ENCODE results near the gene VIPR2. TPM values are rescaled to one million over a fixed set of nuclear protein-coding genes. Genes with fewer than 3 reads are reported as not detected.
"Not testable (repeated sequence)": the region's sequence is repeated elsewhere in the genome, so short reads cannot be mapped to it uniquely, and the experiment has no call there.

The VIPR2 gene
- total and polyA plus RNA-seq, 4 donors = 6.0 to 11.3 (median 8.4) TPM

GRCh38 chr7:159005618-159006017, 139.0 kb downstream of the VIPR2 start:
- no peak overlapping the region for H3K4me3 ChIP-seq (ENCODE audit: low read depth, low read length)
- peaks cover 20% of the 10 kb centered on the region for H3K4me1 ChIP-seq (ENCODE audit: control insufficient read depth, insufficient read depth, low read length)
- H3K27me3 ChIP-seq (ENCODE audit: control insufficient read depth, insufficient read depth, low read length) = no peaks in the 10 kb centered on the region
- H3K9me3 ChIP-seq (ENCODE audit: control insufficient read depth, insufficient read depth, low read length) = no peaks in the 10 kb centered on the region
- WGBS (ENCODE audit: insufficient coverage) = 95% methylated on average over 12 of the region's 18 CpGs
- DNase-seq (ENCODE audit: low read depth in 4 of 6, low spot score in 6 of 6) = no peak
- H3K27ac ChIP-seq (ENCODE audit: low read depth, low read length) = no peak overlapping the region
- H3K36me3 ChIP-seq (ENCODE audit: control insufficient read depth, insufficient read depth, low read length) = no peaks in the 10 kb centered on the region

- Histone ChIP-seq H3K36me3 (ENCODE audit: control insufficient read depth, insufficient read depth, low read length) (no peaks in the 10 kb centered on the region), H3K27ac (ENCODE audit: low read depth, low read length) (no peak overlapping the region), H3K9me3 (ENCODE audit: control insufficient read depth, insufficient read depth, low read length) (no peaks in the 10 kb centered on the region), H3K4me1 (ENCODE audit: control insufficient read depth, insufficient read depth, low read length) (peaks cover 20% of the 10 kb centered on the region), H3K27me3 (ENCODE audit: control insufficient read depth, insufficient read depth, low read length) (no peaks in the 10 kb centered on the region), H3K4me3 (ENCODE audit: low read depth, low read length) (no peak overlapping the region)
- WGBS (ENCODE audit: insufficient coverage) = 100% methylated on average over 3 of the region's 10 CpGs
- DNase-seq (ENCODE audit: low read depth in 4 of 6, low spot score in 6 of 6) = no peak
These were observed 140.3 kb downstream of the VIPR2 start for GRCh38 chr7:159004411-159004810.

- Histone ChIP-seq H3K36me3 (ENCODE audit: control insufficient read depth, insufficient read depth, low read length) (no peaks in the 10 kb centered on the region), H3K4me1 (ENCODE audit: control insufficient read depth, insufficient read depth, low read length) (peaks cover 11% of the 10 kb centered on the region), H3K27ac (ENCODE audit: low read depth, low read length) (no peak overlapping the region), H3K9me3 (ENCODE audit: control insufficient read depth, insufficient read depth, low read length) (no peaks in the 10 kb centered on the region), H3K4me3 (ENCODE audit: low read depth, low read length) (no peak overlapping the region), H3K27me3 (ENCODE audit: control insufficient read depth, insufficient read depth, low read length) (peaks cover under 1% of the 10 kb centered on the region)
- WGBS (ENCODE audit: insufficient coverage) = 93% methylated on average over 12 of the region's 12 CpGs
- no peak for DNase-seq (ENCODE audit: low read depth in 4 of 6, low spot score in 6 of 6)
These were observed 142.9 kb downstream of the VIPR2 start for GRCh38 chr7:159001811-159002210.

GRCh38 chr7:159000859-159001435, 143.7 kb downstream of the VIPR2 start:
- peaks cover 7% of the 10 kb centered on the region for H3K27me3 ChIP-seq (ENCODE audit: control insufficient read depth, insufficient read depth, low read length)
- no peaks in the 10 kb centered on the region for H3K9me3 ChIP-seq (ENCODE audit: control insufficient read depth, insufficient read depth, low read length)
- DNase-seq (ENCODE audit: low read depth in 4 of 6, low spot score in 6 of 6) = no peak
- no peak overlapping the region for H3K4me3 ChIP-seq (ENCODE audit: low read depth, low read length)
- H3K27ac ChIP-seq (ENCODE audit: low read depth, low read length) = no peak overlapping the region
- H3K36me3 ChIP-seq (ENCODE audit: control insufficient read depth, insufficient read depth, low read length) = no peaks in the 10 kb centered on the region
- WGBS (ENCODE audit: insufficient coverage) = 81% methylated on average over 18 of the region's 21 CpGs
- H3K4me1 ChIP-seq (ENCODE audit: control insufficient read depth, insufficient read depth, low read length) = peaks cover 13% of the 10 kb centered on the region

- H3K36me3 ChIP-seq (ENCODE audit: control insufficient read depth, insufficient read depth, low read length) = no peaks in the 10 kb centered on the region
- 78% methylated on average over 12 of the region's 13 CpGs for WGBS (ENCODE audit: insufficient coverage)
- no peak overlapping the region for H3K4me3 ChIP-seq (ENCODE audit: low read depth, low read length)
- no peak overlapping the region for H3K27ac ChIP-seq (ENCODE audit: low read depth, low read length)
- DNase-seq (ENCODE audit: low read depth in 4 of 6, low spot score in 6 of 6) = no peak
- no peaks in the 10 kb centered on the region for H3K9me3 ChIP-seq (ENCODE audit: control insufficient read depth, insufficient read depth, low read length)
- H3K27me3 ChIP-seq (ENCODE audit: control insufficient read depth, insufficient read depth, low read length) = peaks cover 7% of the 10 kb centered on the region
- H3K4me1 ChIP-seq (ENCODE audit: control insufficient read depth, insufficient read depth, low read length) = peaks cover 13% of the 10 kb centered on the region
These were observed 144.6 kb downstream of the VIPR2 start for GRCh38 chr7:159000070-159000469.

- no peak for DNase-seq (ENCODE audit: low read depth in 4 of 6, low spot score in 6 of 6)
- H3K4me1 ChIP-seq (ENCODE audit: control insufficient read depth, insufficient read depth, low read length) = peaks cover 13% of the 10 kb centered on the region
- no peaks in the 10 kb centered on the region for H3K36me3 ChIP-seq (ENCODE audit: control insufficient read depth, insufficient read depth, low read length)
- no peak overlapping the region for H3K4me3 ChIP-seq (ENCODE audit: low read depth, low read length)
- 82% methylated on average over 19 of the region's 21 CpGs for WGBS (ENCODE audit: insufficient coverage)
- H3K27me3 ChIP-seq (ENCODE audit: control insufficient read depth, insufficient read depth, low read length) = peaks cover 9% of the 10 kb centered on the region
- H3K9me3 ChIP-seq (ENCODE audit: control insufficient read depth, insufficient read depth, low read length) = no peaks in the 10 kb centered on the region
- no peak overlapping the region for H3K27ac ChIP-seq (ENCODE audit: low read depth, low read length)
These were observed 145.2 kb downstream of the VIPR2 start for GRCh38 chr7:158999496-158999895.

- not testable (repeated sequence) for H3K27ac ChIP-seq (ENCODE audit: low read depth, low read length); H3K36me3 ChIP-seq (ENCODE audit: control insufficient read depth, insufficient read depth, low read length); DNase-seq (ENCODE audit: low read depth in 4 of 6, low spot score in 6 of 6); H3K4me3 ChIP-seq (ENCODE audit: low read depth, low read length); H3K9me3 ChIP-seq (ENCODE audit: control insufficient read depth, insufficient read depth, low read length)
- Histone ChIP-seq H3K27me3 (ENCODE audit: control insufficient read depth, insufficient read depth, low read length) (peaks cover 14% of the 10 kb centered on the region), H3K4me1 (ENCODE audit: control insufficient read depth, insufficient read depth, low read length) (peaks cover 13% of the 10 kb centered on the region)
- WGBS (ENCODE audit: insufficient coverage) = 71% methylated on average over 4 of the region's 9 CpGs
These were observed 146.4 kb downstream of the VIPR2 start for GRCh38 chr7:158998261-158998660.

GRCh38 chr7:158997471-158997870, 147.2 kb downstream of the VIPR2 start:
- H3K36me3 ChIP-seq (ENCODE audit: control insufficient read depth, insufficient read depth, low read length) = no peaks in the 10 kb centered on the region
- DNase-seq (ENCODE audit: low read depth in 4 of 6, low spot score in 6 of 6) = no peak
- H3K4me1 ChIP-seq (ENCODE audit: control insufficient read depth, insufficient read depth, low read length) = peaks cover 13% of the 10 kb centered on the region
- WGBS (ENCODE audit: insufficient coverage) = 74% methylated on average over 16 of the region's 22 CpGs
- H3K27ac ChIP-seq (ENCODE audit: low read depth, low read length) = no peak overlapping the region
- H3K4me3 ChIP-seq (ENCODE audit: low read depth, low read length) = no peak overlapping the region
- H3K27me3 ChIP-seq (ENCODE audit: control insufficient read depth, insufficient read depth, low read length) = peaks cover 21% of the 10 kb centered on the region
- no peaks in the 10 kb centered on the region for H3K9me3 ChIP-seq (ENCODE audit: control insufficient read depth, insufficient read depth, low read length)

- H3K9me3 ChIP-seq (ENCODE audit: control insufficient read depth, insufficient read depth, low read length) = no peaks in the 10 kb centered on the region
- H3K4me1 ChIP-seq (ENCODE audit: control insufficient read depth, insufficient read depth, low read length) = peaks cover 13% of the 10 kb centered on the region
- peaks cover 25% of the 10 kb centered on the region for H3K27me3 ChIP-seq (ENCODE audit: control insufficient read depth, insufficient read depth, low read length)
- DNase-seq (ENCODE audit: low read depth in 4 of 6, low spot score in 6 of 6) = no peak
- no peak overlapping the region for H3K27ac ChIP-seq (ENCODE audit: low read depth, low read length)
- 36% methylated on average over 32 of the region's 32 CpGs for WGBS (ENCODE audit: insufficient coverage)
- H3K4me3 ChIP-seq (ENCODE audit: low read depth, low read length) = no peak overlapping the region
- H3K36me3 ChIP-seq (ENCODE audit: control insufficient read depth, insufficient read depth, low read length) = no peaks in the 10 kb centered on the region
These were observed 147.6 kb downstream of the VIPR2 start for GRCh38 chr7:158997110-158997453.

- no peak overlapping the region for H3K27ac ChIP-seq (ENCODE audit: low read depth, low read length)
- H3K4me3 ChIP-seq (ENCODE audit: low read depth, low read length) = no peak overlapping the region
- no peak for DNase-seq (ENCODE audit: low read depth in 4 of 6, low spot score in 6 of 6)
- peaks cover 13% of the 10 kb centered on the region for H3K4me1 ChIP-seq (ENCODE audit: control insufficient read depth, insufficient read depth, low read length)
- H3K9me3 ChIP-seq (ENCODE audit: control insufficient read depth, insufficient read depth, low read length) = no peaks in the 10 kb centered on the region
- H3K27me3 ChIP-seq (ENCODE audit: control insufficient read depth, insufficient read depth, low read length) = peaks cover 25% of the 10 kb centered on the region
- H3K36me3 ChIP-seq (ENCODE audit: control insufficient read depth, insufficient read depth, low read length) = no peaks in the 10 kb centered on the region
- 73% methylated on average over 47 of the region's 47 CpGs for WGBS (ENCODE audit: insufficient coverage)
These were observed 148.2 kb downstream of the VIPR2 start for GRCh38 chr7:158996214-158997109.
